CD4-positive, alpha-beta T cell treated with Interleukin-21 for 1 hour (primary cell): ENCODE results near the gene MTIF2.
"Not testable (repeated sequence)": the region's sequence is repeated elsewhere in the genome, so short reads cannot be mapped to it uniquely, and the experiment has no call there.

ENCODE experiments used
- DNase-seq: peaks from one replicate; pipeline ENCODE4 v3.0.0-alpha.2; 2020

MTIF2 gene

GRCh38 chr2:55241582-55241981 is 27.4 kb downstream of the MTIF2 start:
- DNase-seq = not testable (repeated sequence)

DNA sequence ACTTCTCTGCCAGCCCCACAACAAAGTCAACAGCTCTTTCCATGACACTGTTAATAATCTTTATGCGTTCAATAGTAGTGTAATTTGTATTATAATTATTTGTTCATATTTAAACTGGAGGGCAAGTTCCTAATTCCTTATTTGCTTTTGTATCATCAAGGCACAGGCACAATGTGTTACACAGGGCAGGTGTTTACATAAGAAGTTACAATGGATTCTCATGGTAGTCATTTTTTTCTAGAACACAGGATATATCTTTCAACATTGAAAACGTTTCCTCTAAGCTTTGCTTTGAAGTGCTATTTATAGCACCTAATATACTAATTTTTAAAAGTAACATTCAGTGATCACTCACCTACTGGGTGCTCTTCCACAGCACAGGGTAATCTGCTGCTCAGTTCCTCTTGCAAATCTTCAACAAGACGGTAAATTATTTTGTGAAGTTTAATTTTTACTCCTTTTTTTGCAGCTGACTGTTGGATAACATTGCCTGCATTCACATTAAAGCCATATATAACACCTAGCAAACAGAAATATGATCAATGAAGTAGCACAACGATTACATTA is 29.3 kb downstream of the MTIF2 start:
- no peak for DNase-seq

DNA sequence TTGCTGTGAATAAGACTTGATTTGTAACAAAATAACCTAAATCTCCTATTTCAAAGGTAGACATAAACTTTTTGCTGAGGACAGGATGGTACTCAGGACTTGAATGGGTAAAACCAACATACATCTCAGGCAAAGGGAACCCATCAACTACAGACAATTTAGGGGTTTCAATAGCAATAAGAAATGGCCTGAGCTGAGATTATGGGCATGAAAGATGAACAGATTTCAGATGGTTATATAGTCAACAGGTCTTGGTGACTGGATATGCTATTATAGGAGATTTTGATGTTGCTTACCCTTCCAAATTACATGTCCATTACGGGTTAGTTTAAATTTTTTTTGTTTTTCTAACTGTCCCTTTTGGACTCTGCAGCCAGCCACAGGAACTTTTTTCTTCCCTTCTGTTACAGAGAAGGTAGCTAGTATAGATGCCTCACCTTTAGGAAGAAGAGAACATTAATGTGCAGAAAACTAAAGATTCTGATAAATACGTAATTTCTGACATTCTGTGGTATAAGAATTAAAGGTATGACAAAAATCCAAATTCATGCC is 32.0 kb downstream of the MTIF2 start:
- no peak for DNase-seq

DNA sequence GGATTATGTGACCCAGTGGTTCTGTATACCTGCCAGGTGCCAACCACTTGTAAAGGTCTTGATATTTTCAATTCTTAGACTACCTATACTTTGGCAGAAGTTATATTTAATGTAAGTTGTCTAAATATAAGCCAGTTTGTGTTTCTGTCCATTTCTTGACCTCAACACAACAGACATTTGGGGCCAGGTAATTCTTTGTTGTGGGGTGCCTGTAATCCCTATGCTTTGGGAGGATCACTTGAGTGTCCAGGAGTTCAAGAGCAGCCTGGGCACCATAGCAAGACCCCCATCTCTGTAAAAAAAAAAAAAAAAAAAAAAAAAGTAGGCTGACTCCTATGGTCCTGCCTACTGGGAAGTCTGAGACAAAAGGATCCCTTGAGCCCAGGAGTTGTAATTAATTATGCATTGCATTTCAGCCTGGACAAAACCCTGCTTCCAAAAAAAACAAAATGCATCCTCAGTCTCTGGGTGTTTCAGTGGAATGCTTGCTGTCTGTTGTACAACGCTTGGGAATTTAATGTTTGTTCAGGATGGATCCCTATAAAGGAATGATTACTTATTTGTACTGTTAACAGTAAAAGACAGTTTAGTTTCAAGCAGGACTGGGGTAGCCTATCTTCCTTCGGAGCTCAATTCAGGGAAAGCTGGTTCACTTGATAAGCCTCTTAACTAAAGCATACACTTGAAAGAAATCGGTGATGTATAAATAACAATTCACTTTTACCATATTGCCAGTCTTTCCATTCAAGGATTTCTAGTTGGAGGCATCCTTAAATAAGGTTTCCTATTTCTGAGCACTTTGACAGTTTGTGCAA is 33.1 kb downstream of the MTIF2 start:
- DNase-seq = no peak

GRCh38 chr2:55233658-55233940 is 35.4 kb downstream of the MTIF2 start:
- no peak for DNase-seq

DNA sequence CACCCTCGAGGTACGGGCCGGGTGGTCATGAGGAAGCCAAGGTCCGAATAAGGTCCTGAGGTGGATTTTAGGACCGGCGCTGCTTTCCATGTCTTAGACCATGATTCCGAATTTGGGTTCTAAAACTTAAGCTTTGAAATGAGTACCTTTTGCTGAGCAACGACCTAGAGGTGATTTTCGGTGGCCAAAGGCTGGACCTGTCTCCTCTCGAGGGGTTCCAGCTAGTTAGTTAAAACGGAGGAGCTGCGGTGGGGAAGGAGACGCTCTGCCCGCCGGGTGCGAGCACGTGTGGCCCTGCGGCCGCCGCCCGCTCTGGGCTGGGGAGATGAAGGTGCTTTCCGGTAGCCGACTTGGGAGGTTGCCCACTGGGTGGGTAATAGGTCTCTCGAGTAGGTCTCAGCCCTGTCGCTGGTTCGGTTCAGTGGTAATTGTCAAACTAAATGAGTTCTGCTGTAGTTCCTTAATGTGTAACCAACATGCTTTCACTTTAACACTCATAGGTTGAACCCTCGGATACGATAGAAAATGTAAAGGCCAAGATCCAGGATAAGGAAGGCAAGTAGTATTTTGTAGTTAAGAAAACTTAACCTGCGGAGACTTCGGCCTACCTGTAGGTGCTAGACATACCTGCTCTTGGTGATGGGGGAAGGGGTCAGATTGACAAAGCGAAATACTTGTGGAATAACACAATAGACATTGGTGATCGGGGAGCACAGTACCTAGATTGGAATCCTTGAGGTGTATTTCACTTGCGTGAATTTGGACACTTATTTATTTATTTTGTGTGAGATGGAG is 36.0 kb downstream of the MTIF2 start:
- peak; percentile 74 for DNase-seq

- DNase-seq = peak; percentile 94
Measured at GRCh38 chr2:55232084-55232862, 36.8 kb downstream of the MTIF2 start, which contains the start of the genes CLHC1 and RPS27A. Gene CLHC1 (minus strand): TSS chr2:55232293. CDS start chr2:55222411, 9,882 bp downstream. Gene RPS27A (plus strand): TSS chr2:55232688. CDS start chr2:55232825, 137 bp downstream.

DNA sequence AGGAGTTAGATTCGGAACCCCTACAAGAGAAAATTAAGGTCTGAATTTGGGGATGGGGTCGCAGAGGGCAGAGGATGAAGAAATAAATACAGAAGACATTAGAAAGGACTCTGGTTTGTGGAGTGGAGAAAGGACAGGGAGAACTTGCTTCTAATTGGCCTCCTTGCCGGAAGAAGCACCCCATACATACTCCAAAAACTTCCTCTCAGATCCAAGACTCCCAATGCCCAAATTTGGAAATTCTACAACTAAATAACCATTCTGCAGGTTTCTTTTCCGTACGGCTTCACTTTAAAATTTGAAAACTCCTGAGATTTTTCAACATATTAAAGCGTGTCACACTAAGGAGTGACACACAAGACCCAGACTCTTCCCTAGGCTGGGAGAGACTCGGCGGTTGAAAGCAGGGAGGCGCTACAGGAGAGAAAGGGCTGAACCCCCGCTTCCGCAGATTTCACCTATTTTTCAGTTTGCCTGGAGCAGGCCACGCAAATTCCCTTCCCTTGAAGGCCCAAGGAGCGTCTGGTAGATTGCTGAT is 37.4 kb downstream of the MTIF2 start:
- DNase-seq = no peak

DNA sequence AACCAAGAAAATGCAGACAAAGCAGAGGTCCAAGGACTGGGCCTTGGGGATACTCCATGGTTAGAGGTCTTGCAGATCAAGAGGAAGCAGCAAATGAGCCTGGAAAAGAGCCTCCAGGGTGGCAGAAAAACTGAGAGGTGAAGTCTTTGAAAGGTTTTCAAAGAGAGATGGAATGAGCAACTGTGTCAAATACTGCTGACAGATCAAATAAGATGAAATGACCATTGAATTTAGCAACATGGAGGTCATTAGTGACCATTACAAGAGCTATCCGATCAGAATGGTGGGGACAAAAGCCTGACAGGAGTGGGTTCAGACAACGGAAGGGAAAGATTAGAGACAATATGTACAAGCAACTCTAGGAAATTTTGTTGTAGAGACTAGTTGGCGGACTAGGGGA is 38.5 kb downstream of the MTIF2 start:
- no peak for DNase-seq

GRCh38 chr2:55229221-55229620 is 39.8 kb downstream of the MTIF2 start:
- DNase-seq = no peak

- no peak for DNase-seq
Measured at GRCh38 chr2:55228226-55228563, 40.8 kb downstream of the MTIF2 start.

DNA sequence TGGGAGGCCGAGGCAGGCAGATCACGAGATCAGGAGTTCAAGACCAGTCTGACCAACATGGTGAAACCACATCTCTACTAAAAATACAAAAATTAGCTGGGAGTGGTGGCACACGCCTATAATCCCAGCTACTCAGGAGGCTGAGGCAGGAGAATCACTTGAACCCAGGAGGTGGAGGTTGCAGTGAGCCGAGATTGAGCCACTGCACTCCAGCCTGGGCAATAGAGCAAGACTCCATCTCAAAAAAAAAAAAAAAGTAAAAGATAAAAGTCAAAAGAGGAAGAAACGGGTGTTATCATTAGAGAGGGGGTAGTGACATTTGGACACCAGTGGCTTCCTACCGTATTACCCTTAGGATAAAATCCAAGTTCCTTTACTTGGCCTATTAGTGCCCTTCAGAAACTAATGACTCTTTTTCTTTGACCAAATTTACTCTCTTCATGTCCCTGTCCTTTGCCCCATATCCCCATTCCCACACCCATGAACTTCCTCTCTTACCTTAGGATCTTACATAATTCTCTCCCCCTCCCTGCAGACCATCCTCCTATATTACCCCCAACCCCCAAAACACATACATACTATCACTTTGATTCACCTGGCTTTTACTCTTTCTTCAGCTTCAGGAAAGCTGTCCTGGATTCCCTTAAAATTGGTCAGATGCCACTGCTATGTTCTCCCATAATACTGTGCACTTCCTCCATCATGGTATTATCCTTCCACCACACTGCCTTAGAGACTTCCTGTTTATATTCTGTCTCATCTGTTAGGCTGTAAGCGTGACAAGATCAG is 41.4 kb downstream of the MTIF2 start:
- peak; percentile 30 for DNase-seq

GRCh38 chr2:55225481-55226020 is 43.5 kb downstream of the MTIF2 start:
- no peak for DNase-seq

DNA sequence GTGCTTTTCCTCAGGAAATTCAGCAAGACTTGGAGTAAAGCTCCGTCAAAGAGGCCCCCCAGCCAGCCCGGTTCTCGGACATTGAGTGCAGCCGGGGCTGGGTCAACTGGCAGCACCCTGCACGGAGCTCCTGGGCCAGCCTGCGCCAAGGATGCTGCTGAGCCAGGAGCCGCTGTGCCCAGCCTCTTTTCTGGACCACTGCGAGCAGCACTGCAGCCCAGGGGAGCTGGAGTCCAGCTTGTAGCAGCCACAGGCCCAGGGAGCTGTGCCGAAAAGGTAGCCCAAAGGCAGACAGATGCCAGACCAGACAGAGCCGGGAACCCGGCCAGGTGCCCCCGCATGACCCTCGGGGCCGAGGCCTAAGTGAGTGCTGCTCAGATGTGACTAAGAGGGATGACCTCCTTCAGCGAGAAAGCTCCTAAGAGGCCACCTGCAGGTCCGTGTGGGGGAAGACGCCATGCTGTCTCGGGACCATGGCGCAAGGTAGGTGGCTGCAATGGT is 44.2 kb downstream of the MTIF2 start:
- no peak for DNase-seq

DNA sequence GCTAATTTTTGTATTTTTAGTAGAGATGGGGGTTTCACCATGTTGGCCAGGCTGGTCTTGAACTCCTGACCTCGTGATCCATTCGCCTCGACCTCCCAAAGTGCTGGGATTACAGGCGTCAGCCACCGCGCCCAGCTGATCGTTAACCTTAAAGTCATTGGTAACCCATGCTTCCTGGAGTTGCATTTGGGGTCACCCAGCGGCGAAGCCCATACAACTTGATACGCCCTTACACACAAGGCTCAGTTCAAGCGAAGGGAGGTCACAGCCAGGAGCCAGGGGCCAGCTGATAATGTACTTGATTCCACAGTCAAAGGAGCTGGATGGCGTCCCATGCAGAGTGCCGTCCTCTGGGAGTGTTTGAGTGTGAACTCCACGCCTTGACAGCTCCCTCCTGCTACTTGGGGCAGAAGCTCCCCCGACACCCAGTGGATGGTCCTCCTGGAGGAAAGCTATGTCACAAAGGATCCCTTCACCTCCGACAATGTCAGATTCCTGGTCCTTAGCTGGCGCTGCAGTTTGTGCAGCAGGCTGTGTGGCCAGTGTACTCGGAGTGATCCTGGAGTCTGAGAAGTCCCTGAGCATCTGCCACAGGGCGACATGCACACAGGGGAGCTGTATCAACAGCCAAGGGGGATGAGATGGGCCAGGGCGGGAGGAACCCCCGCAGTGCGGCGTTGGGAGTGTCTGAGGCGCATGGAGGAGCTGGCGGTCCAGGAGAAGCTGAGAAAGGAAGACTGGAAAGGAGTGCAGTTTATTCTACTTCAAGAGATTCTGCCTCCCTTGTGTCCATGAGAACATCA is 44.9 kb downstream of the MTIF2 start:
- DNase-seq = no peak

GRCh38 chr2:55213822-55214221 is 55.2 kb downstream of the MTIF2 start:
- no peak for DNase-seq

GRCh38 chr2:55204950-55205349 is 64.1 kb downstream of the MTIF2 start:
- no peak for DNase-seq

DNA sequence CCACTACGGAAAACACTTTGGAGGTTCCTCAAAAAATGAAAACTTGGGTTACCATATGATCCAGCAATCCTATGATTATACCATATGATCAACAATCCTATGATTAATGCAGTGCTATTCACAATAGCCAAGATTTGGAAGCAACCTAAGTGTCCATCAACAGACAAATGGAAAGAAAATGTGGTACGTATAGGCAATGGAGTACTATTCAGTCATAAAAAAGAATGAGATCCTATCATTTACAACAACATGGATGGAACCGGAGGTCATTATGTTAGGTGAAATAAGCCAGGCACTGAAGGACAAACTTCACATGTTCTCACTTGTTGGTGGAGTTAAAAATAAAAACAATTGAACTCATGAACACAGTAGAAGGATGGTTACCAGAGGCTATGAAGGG is 64.5 kb downstream of the MTIF2 start:
- DNase-seq = no peak

DNA sequence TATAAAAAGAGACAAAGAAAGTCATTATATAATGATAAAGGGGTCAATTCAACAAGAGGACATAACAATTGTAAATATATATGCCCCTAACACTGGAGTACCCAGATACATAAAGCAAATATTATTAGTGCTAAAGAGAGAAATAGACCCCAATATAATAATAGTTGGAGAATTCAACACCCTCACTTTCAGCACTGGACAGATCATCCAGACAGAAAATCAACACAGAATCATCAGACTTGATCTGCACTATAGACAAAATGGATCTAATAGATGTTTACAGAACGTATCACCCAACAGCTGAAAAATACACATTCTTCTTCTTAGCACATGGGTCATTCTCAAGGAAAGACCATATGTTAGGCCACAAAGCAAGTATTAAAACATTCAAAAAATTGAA is 68.6 kb downstream of the MTIF2 start:
- DNase-seq = no peak

- DNase-seq = no peak
Measured at GRCh38 chr2:55196526-55196925, 72.5 kb downstream of the MTIF2 start.
